ENCODE measurements around the gene FCN1. TPM values are rescaled to one million over a fixed set of nuclear protein-coding genes. Genes with fewer than 3 reads are reported as not detected.

The FCN1 gene
- total RNA-seq, 4 donors from 2014 or later = 0.46 to 3.4 (median 1.6) TPM

- Histone ChIP-seq H3K36me3 (no peaks in the 10 kb centered on the region), H3K27me3 (peaks cover 11 to 37% (median 31%) of the 10 kb centered on the region in 3 donors), H3K4me3 (no peak overlapping the region), H3K9me3 (no peaks in the 10 kb centered on the region), H3K4me1 (no peaks in the 10 kb centered on the region), H3K27ac (no peak overlapping the region)
- ATAC-seq (no peak), DNase-seq (peak in 1 of 2 donors; percentile 3)
- intact Hi-C loops (cut with DNase I; ENCODE audit: low total_unique reads) = no loop called here
- in situ Hi-C loops (cut with MboI; ENCODE audit: low sequenced_read_pairs in 4 of 4) = no loop called here
- TF ChIP-seq POLR2A (IDR thresholded peaks at IDR 0.05) (no peak), CTCF (IDR thresholded peaks at IDR 0.05 in 4 of 5, conservative IDR thresholded peaks at IDR 0.05 in 1 of 5) (no peak)
Measured at GRCh38 chr9:134944916-134945315, 27.2 kb upstream of the FCN1 start.

- Histone ChIP-seq H3K27ac (no peak overlapping the region), H3K9me3 (no peaks in the 10 kb centered on the region), H3K4me3 (no peak overlapping the region), H3K36me3 (no peaks in the 10 kb centered on the region), H3K27me3 (peaks cover 11 to 37% (median 31%) of the 10 kb centered on the region in 3 donors), H3K4me1 (no peaks in the 10 kb centered on the region)
- intact Hi-C loops (cut with DNase I; ENCODE audit: low total_unique reads) (no loop called here), in situ Hi-C loops (cut with MboI; ENCODE audit: low sequenced_read_pairs in 4 of 4) (no loop called here)
- DNase-seq (peak in 1 of 2 donors; percentile 10), ATAC-seq (peak in 1 of 2 donors; percentile 58)
- TF ChIP-seq POLR2A (IDR thresholded peaks at IDR 0.05) (no peak), CTCF (IDR thresholded peaks at IDR 0.05 in 4 of 5, conservative IDR thresholded peaks at IDR 0.05 in 1 of 5) (no peak)
Measured at GRCh38 chr9:134944351-134944802, 26.7 kb upstream of the FCN1 start.

GRCh38 chr9:134943836-134944235, 26.1 kb upstream of the FCN1 start:
- DNase-seq = no peak
- Histone ChIP-seq H3K4me3 (no peak overlapping the region), H3K9me3 (no peaks in the 10 kb centered on the region), H3K27me3 (peaks cover 11 to 37% (median 31%) of the 10 kb centered on the region in 3 donors), H3K27ac (no peak overlapping the region), H3K36me3 (no peaks in the 10 kb centered on the region), H3K4me1 (no peaks in the 10 kb centered on the region)
- in situ Hi-C loops (cut with MboI; ENCODE audit: low sequenced_read_pairs in 4 of 4) (no loop called here), intact Hi-C loops (cut with DNase I; ENCODE audit: low total_unique reads) (no loop called here)
- ATAC-seq = no peak
- no peak for TF ChIP-seq POLR2A (IDR thresholded peaks at IDR 0.05)
- TF ChIP-seq CTCF (IDR thresholded peaks at IDR 0.05 in 4 of 5, conservative IDR thresholded peaks at IDR 0.05 in 1 of 5) = no peak

- intact Hi-C loops (cut with DNase I; ENCODE audit: low total_unique reads) (no loop called here), in situ Hi-C loops (cut with MboI; ENCODE audit: low sequenced_read_pairs in 4 of 4) (no loop called here)
- Histone ChIP-seq H3K36me3 (no peaks in the 10 kb centered on the region), H3K4me1 (no peaks in the 10 kb centered on the region), H3K4me3 (no peak overlapping the region), H3K9me3 (no peaks in the 10 kb centered on the region), H3K27ac (no peak overlapping the region), H3K27me3 (peaks cover 11 to 37% (median 31%) of the 10 kb centered on the region in 3 donors)
- TF ChIP-seq POLR2A (IDR thresholded peaks at IDR 0.05) = no peak
- no peak for TF ChIP-seq CTCF (IDR thresholded peaks at IDR 0.05 in 4 of 5, conservative IDR thresholded peaks at IDR 0.05 in 1 of 5)
- ATAC-seq = no peak
- no peak for DNase-seq
Measured at GRCh38 chr9:134943411-134943810, 25.7 kb upstream of the FCN1 start.

DNA sequence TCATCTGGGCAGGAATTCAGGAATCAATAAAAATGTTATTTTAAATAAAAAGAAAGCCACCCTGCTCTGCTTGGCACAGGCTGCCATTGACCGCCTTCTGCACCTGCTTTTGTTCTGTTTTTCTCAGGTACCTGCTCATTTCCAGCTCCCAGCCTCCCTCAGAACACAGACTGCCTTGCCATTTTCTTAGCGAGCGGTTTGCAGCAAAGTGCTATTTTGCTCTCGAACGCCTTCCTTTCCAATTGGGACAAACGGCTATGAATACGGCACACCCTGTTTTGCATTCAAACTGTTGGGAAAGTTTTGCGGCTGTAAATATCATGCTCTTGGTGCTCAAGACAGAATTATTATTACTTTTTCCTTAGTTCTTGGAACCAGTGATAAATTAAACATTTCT, 25.1 kb upstream of the FCN1 start:
- H3K27ac ChIP-seq = no peak overlapping the region
- peaks cover 11 to 36% (median 31%) of the 10 kb centered on the region in 3 donors for H3K27me3 ChIP-seq
- DNase-seq (no peak), ATAC-seq (no peak)
- TF ChIP-seq POLR2A (IDR thresholded peaks at IDR 0.05) (no peak), CTCF (IDR thresholded peaks at IDR 0.05 in 4 of 5, conservative IDR thresholded peaks at IDR 0.05 in 1 of 5) (no peak)
- no peak overlapping the region for H3K4me3 ChIP-seq
- H3K36me3 ChIP-seq = no peaks in the 10 kb centered on the region
- intact Hi-C loops (cut with DNase I; ENCODE audit: low total_unique reads) (no loop called here), in situ Hi-C loops (cut with MboI; ENCODE audit: low sequenced_read_pairs in 4 of 4) (no loop called here)
- H3K4me1 ChIP-seq = no peaks in the 10 kb centered on the region
- no peaks in the 10 kb centered on the region for H3K9me3 ChIP-seq
